ENCODE data around the gene HK1.

GRCh38 chr10:69261184-69261583, 17.1 kb upstream of the HK1 start:
- no peak for TF ChIP-seq CTCF (IDR thresholded peaks at IDR 0.05)
- no peak for TF ChIP-seq POLR2AphosphoS5 (IDR thresholded peaks at IDR 0.05; ENCODE audit: insufficient read depth in 1 of 2, low read depth in 1 of 2)
- no peak for TF ChIP-seq POLR2A (IDR thresholded peaks at IDR 0.05)
